ENCODE measurements around the gene CDKN1A.

GRCh38 chr6:36655085-36655724 lies 23.3 kb upstream of the CDKN1A start:
- TF ChIP-seq, protein P1, sequence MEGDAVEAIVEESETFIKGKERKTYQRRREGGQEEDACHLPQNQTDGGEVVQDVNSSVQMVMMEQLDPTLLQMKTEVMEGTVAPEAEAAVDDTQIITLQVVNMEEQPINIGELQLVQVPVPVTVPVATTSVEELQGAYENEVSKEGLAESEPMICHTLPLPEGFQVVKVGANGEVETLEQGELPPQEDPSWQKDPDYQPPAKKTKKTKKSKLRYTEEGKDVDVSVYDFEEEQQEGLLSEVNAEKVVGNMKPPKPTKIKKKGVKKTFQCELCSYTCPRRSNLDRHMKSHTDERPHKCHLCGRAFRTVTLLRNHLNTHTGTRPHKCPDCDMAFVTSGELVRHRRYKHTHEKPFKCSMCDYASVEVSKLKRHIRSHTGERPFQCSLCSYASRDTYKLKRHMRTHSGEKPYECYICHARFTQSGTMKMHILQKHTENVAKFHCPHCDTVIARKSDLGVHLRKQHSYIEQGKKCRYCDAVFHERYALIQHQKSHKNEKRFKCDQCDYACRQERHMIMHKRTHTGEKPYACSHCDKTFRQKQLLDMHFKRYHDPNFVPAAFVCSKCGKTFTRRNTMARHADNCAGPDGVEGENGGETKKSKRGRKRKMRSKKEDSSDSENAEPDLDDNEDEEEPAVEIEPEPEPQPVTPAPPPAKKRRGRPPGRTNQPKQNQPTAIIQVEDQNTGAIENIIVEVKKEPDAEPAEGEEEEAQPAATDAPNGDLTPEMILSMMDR (IDR thresholded peaks at IDR 0.05; ENCODE audit: insufficient read depth, low read length) = no peak
- TF ChIP-seq POLR2AphosphoS5 (IDR thresholded peaks at IDR 0.05; ENCODE audit: low read depth) = no peak
- TF ChIP-seq, protein P2, sequence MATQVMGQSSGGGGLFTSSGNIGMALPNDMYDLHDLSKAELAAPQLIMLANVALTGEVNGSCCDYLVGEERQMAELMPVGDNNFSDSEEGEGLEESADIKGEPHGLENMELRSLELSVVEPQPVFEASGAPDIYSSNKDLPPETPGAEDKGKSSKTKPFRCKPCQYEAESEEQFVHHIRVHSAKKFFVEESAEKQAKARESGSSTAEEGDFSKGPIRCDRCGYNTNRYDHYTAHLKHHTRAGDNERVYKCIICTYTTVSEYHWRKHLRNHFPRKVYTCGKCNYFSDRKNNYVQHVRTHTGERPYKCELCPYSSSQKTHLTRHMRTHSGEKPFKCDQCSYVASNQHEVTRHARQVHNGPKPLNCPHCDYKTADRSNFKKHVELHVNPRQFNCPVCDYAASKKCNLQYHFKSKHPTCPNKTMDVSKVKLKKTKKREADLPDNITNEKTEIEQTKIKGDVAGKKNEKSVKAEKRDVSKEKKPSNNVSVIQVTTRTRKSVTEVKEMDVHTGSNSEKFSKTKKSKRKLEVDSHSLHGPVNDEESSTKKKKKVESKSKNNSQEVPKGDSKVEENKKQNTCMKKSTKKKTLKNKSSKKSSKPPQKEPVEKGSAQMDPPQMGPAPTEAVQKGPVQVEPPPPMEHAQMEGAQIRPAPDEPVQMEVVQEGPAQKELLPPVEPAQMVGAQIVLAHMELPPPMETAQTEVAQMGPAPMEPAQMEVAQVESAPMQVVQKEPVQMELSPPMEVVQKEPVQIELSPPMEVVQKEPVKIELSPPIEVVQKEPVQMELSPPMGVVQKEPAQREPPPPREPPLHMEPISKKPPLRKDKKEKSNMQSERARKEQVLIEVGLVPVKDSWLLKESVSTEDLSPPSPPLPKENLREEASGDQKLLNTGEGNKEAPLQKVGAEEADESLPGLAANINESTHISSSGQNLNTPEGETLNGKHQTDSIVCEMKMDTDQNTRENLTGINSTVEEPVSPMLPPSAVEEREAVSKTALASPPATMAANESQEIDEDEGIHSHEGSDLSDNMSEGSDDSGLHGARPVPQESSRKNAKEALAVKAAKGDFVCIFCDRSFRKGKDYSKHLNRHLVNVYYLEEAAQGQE (IDR thresholded peaks at IDR 0.05; ENCODE audit: insufficient replicate concordance, low read depth) = no peak
- TF ChIP-seq GABPA (IDR thresholded peaks at IDR 0.05; ENCODE audit: low read depth) = no peak
- TF ChIP-seq SPI1 (IDR thresholded peaks at IDR 0.05; ENCODE audit: borderline replicate concordance, low read depth) = no peak
